Embryonic facial prominence (tissue), 1 donor: Measurements from ENCODE around the gene ARSI.

Experiments
- DNase-seq: peaks from one replicate; pipeline ENCODE4 v3.0.0-alpha.2; 2016; ENCODE audit errors: extremely low spot score

Gene ARSI

GRCh38 chr5:150293091-150293941 is 9.4 kb downstream of the ARSI start:
- DNase-seq: no peak

- no peak for DNase-seq
Observed at GRCh38 chr5:150291388-150292385, 11.0 kb downstream of the ARSI start.

GRCh38 chr5:150289551-150290390 is 12.9 kb downstream of the ARSI start, which contains the start of gene CAMK2A:
Gene CAMK2A (minus strand): TSS chr5:150289773. CDS start chr5:150289625, 148 bp downstream.
- DNase-seq: no peak

- no peak for DNase-seq
Observed at GRCh38 chr5:150288791-150289190, 13.9 kb downstream of the ARSI start.

- DNase-seq: no peak
Observed at GRCh38 chr5:150288361-150288760, 14.3 kb downstream of the ARSI start.

GRCh38 chr5:150286820-150287219 is 15.9 kb downstream of the ARSI start:
- DNase-seq: no peak

- no peak for DNase-seq
Observed at GRCh38 chr5:150285114-150285513, 17.6 kb downstream of the ARSI start.

- DNase-seq: no peak
Observed at GRCh38 chr5:150284311-150284710, 18.4 kb downstream of the ARSI start.

- no peak for DNase-seq
Observed at GRCh38 chr5:150283904-150284303, 18.8 kb downstream of the ARSI start.

GRCh38 chr5:150281987-150282386 is 20.7 kb downstream of the ARSI start:
- DNase-seq: no peak

- no peak for DNase-seq
Observed at GRCh38 chr5:150279330-150280020, 23.2 kb downstream of the ARSI start.

- no peak for DNase-seq
Observed at GRCh38 chr5:150278916-150279315, 23.8 kb downstream of the ARSI start.

GRCh38 chr5:150278046-150278730 is 24.5 kb downstream of the ARSI start:
- DNase-seq: no peak

- no peak for DNase-seq
Observed at GRCh38 chr5:150277043-150277442, 25.7 kb downstream of the ARSI start.

GRCh38 chr5:150274811-150275210 is 27.9 kb downstream of the ARSI start:
- no peak for DNase-seq

- no peak for DNase-seq
Observed at GRCh38 chr5:150272531-150272930, 30.2 kb downstream of the ARSI start.

GRCh38 chr5:150271923-150272322 is 30.8 kb downstream of the ARSI start:
- no peak for DNase-seq

- no peak for DNase-seq
Observed at GRCh38 chr5:150271296-150271692, 31.4 kb downstream of the ARSI start.

GRCh38 chr5:150270541-150271295 is 32.0 kb downstream of the ARSI start:
- DNase-seq: no peak
